GM21723 (cell line): Measurements from ENCODE around the gene SOX18.
"Not testable (repeated sequence)": the region's sequence is repeated elsewhere in the genome, so short reads cannot be mapped to it uniquely, and the experiment has no call there.

Source experiments
- ATAC-seq: cut with Tn5 transposase; IDR thresholded peaks from one replicate; pipeline ENCODE4 v1.9.1; 2021; ENCODE audit warnings: mild to moderate bottlenecking, moderate library complexity; ENCODE audit not compliant: unreplicated experiment

SOX18 gene

DNA sequence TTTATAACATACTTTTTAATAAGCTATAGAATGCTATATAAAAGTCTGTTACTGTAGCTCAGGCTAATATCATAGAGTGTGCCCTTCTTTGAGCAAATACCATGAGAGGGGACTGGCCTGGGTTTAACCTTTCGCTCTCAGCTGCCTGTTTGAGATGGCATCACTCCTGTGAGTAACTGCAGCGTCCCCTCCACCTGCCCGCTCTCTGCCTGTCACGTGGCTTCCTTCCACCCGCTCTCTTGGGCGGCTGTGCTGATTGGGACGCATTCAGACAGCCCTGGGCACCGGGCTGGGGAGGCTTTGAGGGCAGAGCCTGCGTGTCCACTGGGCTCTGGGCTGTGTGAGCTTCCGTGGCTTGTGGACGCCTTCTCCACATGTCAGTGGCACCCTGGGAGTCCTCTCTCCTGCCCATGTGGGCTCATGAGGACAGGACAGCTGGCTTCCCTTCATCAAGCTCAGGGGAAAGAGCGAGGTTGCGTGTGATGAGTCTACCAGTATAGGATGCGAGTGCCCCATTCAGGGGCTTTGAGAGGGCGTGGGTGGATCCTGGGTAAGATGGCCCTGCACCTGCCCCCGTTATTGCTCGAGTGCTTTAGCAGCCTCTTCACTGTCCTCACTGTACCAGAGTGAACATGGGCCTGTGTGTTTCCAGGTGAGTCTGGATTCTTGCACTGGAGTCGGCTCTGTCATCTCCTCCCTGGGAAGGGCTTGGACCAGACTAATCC, 24.2 kb downstream of the SOX18 start:
- no peak for ATAC-seq

- no peak for ATAC-seq
These were observed 25.1 kb downstream of the SOX18 start for GRCh38 chr20:64024141-64024990.

DNA sequence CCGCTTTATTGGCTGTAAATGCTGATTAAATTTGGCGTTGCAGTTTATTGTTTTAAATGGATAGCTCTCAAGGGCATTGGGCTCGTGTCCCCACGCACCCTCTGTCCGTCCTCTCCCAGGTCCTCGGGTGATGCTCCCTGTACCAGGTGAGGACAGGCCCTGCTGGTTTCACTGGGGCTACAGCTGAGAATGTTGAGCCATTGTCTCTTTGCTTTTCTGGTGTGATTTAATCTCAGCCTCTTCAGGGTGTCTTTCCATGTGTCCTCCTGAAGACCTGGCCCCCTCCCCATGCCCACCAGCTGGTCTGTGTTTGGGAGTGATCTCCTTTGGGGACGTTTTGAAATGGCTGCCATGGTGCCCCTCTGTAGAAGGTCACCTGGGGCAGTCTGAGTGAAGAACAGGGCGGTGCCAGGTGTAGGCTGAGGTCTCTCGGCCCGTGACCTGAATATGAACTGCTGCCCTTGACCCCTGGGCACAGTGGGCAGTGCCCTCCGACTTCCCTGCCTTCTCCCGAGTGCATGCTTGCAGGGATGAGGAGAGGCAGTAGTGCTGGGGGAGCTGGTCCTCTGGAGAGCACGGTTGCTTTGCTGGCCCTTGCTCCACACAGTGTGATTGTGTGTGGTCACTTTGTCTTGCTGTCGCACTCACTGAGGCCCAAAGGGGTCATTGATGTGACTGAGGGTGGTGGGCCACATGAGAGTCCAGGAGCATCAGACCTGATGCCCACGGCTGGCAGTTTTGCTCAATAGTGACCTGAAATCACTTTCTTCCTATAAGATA, 25.9 kb downstream of the SOX18 start:
- ATAC-seq = no peak

GRCh38 chr20:64022671-64023360, 26.6 kb downstream of the SOX18 start:
- no peak for ATAC-seq

- no peak for ATAC-seq
These were observed 28.1 kb downstream of the SOX18 start for GRCh38 chr20:64021124-64021975.

DNA sequence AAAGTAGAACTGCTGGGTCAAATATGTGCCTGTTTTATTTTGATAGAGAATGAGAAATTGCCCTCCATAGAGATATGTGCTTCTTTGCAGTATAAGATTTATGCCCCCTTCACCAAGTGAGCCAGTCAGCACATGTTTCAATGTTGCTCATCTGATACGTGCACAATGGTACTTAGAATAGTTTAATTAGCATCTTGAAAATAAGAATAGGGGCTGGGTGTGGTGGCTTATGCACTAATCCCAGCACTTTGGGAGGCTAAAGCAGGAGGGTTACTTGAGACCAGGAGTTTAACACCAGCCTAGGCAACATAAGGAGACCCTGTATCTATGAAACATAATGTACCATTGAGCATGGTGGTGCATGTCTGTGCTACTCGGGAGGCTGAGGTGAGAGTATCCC, 33.8 kb downstream of the SOX18 start:
- no peak for ATAC-seq

- not testable (repeated sequence) for ATAC-seq
These were observed 36.9 kb downstream of the SOX18 start for GRCh38 chr20:64012385-64013154.

DNA sequence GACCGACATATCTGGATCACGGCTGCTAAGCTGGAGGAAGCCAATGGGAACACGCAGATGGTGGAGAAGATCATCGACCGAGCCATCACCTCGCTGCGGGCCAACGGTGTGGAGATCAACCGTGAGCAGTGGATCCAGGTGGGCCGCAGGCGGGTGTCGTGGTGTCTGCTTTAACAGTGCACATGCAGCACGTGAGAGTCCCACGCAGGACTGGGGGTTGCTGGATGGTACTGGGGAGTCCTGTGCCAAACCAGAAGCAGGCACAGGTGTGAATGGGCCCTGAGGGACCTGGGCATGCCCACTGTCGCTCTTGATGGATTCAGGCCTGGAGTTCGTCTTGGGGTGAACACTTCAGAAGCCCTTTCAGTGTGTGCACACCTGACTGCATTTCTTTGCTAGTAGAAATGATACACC, 38.1 kb downstream of the SOX18 start:
- ATAC-seq = no peak

DNA sequence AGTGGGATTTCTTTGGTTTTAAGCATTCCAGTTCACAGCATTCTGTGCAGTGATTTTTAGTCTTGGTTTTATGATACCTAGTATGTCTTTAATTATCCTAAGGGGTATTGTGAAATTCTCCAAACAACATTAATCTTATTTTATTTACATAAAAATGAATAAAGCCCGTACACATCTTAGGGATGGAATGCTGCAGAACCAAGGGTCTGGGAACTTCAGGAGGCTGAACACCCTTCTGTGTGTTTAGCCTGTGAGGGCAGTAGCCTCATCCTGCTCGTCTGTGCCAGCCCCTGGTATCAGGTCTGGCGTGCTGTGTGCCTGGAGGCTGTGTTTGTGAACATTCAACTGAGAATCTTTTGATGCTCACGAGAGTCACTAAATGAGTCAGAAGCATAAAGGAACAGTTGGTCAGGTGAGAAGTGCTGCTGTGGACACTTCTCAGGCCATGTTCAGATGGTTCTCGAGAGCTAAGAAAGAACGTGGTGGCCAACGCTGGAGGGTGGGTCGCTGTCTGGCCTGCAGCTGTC, 38.7 kb downstream of the SOX18 start:
- ATAC-seq = no peak

DNA sequence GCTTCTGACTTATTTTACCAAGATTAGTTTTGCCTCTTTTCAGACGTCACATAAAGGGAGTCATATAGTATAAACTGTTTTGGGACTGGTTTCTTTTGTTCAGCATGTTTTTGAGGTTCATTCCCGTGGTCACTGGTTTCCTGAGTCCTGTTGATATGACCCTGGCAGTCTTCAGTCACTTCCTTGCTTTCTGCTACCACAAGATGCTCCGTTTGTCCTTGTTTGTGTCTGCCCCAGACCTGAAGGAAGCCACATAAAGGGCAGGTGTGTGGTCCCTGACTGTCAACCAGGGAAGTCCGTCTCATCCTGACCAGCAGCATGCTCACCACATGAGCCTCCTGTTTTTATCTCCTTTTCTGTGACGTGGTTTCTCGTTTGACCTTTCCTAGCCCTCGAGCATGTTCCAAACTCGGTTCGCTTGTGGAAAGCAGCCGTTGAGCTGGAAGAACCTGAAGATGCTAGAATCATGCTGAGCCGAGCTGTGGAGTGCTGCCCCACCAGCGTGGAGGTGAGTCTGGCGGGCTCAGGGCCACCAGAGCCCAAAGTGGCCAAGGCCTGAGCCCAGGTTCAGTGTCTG, 39.5 kb downstream of the SOX18 start:
- ATAC-seq = no peak

DNA sequence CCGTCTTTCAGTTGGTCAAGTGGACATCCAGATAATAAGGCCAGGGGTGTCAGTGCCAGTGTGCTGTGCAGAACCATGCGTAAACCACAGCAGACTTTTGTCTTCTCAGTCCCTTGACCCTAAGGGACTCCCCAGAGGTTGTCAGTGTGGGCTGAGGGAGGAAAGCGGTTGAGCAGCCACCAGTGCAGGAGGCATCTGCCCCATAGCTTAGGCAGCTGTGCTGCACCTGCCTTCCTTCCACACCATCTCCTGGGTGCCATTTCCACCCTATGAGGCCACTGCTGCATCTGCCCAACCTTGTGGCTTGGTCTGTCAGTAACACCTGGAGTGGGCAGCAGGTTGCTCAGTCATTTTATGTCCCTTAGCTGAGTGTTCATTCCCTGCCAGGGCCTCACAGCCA, 42.5 kb downstream of the SOX18 start:
- no peak for ATAC-seq

GRCh38 chr20:64006490-64006889, 42.9 kb downstream of the SOX18 start:
- ATAC-seq = no peak

DNA sequence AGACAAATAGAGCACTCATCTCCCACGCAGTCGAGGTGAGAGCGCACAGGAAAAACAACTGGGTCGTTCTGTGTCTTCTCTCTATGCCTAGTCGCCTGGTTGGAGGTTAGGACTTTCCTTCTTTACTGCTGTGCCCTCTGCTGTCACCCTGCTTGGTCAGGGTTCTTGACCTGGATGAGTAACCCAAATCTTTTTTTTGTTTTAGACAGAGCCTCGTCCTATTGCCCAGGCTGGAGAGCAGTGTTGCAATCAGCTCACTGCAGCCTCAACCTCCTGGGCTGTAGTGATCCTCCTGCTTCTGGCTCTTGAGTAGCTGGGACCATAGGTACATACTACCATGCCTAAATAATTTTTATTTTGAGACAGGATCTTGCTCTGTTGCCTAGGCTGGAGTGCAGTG, 44.0 kb downstream of the SOX18 start:
- no peak for ATAC-seq

GRCh38 chr20:64003960-64004725, 45.3 kb downstream of the SOX18 start:
- ATAC-seq = no peak

GRCh38 chr20:64001607-64002011, 47.8 kb downstream of the SOX18 start:
- ATAC-seq = no peak

DNA sequence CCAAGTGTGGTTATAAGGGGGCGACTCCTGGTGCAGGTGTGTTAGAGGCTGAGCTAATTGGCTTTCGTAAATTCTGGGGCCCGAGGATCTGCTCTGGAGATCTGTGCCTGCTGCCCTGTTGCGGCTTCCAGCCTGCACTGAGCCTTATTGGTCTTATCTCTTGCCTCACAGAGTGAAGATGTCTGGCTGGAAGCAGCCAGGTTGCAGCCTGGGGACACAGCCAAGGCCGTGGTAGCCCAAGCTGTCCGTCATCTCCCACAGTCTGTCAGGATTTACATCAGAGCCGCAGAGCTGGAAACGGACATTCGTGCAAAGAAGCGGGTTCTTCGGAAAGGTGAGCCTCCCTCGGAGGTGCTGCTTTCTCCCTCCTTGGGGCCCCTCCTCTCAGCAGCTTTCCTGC, 48.5 kb downstream of the SOX18 start:
- ATAC-seq = no peak
